Muscle layer of duodenum (tissue), 2 donors: Measurements from ENCODE around the gene LUC7L.

Source experiments
- H3K27ac ChIP-seq: one replicate; pipeline ENCODE4 v1.7.0; 2013; ENCODE audit warnings: mild to moderate bottlenecking, low read length
- H3K27me3 ChIP-seq: one replicate; pipeline ENCODE4 v1.7.0; 2013; ENCODE audit warnings: low read depth, mild to moderate bottlenecking, control low read depth, low read length
- H3K36me3 ChIP-seq, 2 donors: one replicate each; pipeline ENCODE4 v1.7.0; 2013; ENCODE audit warnings: low read length in 2 of 2, control low read depth in 1 of 2, mild to moderate bottlenecking in 1 of 2; ENCODE audit not compliant: insufficient read depth in 2 of 2, control insufficient read depth in 1 of 2
- H3K4me1 ChIP-seq, 2 donors: one replicate each; pipeline ENCODE4 v1.7.0; 2013; ENCODE audit warnings: low read length in 2 of 2, mild to moderate bottlenecking in 2 of 2, control low read depth in 1 of 2, moderate library complexity in 1 of 2; ENCODE audit not compliant: insufficient read depth in 2 of 2, control insufficient read depth in 1 of 2
- H3K4me3 ChIP-seq, 2 donors: one replicate each; pipeline ENCODE4 v1.7.0; 2013; ENCODE audit warnings: low read length in 2 of 2, low read depth in 1 of 2, mild to moderate bottlenecking in 1 of 2
- H3K9me3 ChIP-seq, 2 donors: one replicate each; pipeline ENCODE4 v1.7.0; 2013; ENCODE audit warnings: low read length in 2 of 2, control low read depth in 1 of 2, mild to moderate bottlenecking in 1 of 2; ENCODE audit not compliant: control insufficient read depth in 1 of 2
- donor health status: healthy.

The LUC7L gene, protein sequence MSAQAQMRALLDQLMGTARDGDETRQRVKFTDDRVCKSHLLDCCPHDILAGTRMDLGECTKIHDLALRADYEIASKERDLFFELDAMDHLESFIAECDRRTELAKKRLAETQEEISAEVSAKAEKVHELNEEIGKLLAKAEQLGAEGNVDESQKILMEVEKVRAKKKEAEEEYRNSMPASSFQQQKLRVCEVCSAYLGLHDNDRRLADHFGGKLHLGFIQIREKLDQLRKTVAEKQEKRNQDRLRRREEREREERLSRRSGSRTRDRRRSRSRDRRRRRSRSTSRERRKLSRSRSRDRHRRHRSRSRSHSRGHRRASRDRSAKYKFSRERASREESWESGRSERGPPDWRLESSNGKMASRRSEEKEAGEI

DNA sequence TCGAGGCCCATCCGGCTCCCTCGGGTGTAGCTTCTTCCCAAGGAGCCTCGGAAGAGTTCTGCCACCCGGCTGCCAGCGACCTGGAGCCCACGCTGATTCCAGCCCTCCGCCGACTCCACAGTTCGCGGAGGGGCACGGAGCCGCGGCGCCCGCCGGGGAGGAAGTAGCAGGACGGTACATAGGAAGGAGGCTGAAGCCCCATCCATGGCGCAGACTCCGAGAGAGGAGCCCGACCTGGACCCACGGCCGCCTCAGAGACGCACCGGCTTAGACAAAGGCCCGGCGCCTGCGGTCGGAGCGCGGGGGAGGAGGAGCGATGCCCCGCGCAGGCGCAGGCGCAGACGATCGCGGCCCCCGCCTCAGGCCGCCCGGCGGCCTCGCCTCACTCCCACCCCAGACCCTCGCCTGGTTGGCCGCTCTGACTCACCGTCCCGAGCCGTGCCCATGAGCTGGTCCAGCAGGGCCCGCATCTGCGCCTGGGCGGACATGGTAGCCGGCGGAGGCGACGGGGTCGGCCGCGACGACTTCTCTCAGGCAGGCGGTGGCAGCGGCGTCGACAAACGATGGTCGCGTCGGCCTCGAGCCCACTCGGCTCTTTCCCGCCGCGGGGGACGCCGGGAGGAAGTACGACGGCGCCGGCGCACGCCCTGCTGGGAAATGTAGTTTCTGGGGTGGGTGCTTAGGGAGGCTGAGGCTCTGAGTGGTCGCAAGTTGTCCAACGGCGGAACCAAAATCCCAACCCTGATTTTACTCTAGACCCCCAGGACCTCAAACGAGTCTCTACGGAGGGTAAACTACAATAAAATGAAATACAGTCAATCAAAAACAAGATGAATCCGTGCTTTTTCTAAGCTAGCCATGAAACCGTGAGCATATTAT lies at the start of gene LUC7L:
LUC7L (minus strand) TSS at position 598 of the 879 bp plus-strand sequence; CDS start at position 488, 110 bp downstream.
- H3K4me3 ChIP-seq = peak within 1 kb of the TSS; percentile 91 to 95
- peaks cover 23 to 24% of the 10 kb centered on the region in 2 donors for H3K36me3 ChIP-seq
- H3K9me3 ChIP-seq = no peaks in the 10 kb centered on the region
- H3K4me1 ChIP-seq = peaks cover 0 to 18% of the 10 kb centered on the region in 2 donors
- peak within 1 kb of the TSS; percentile 79 for H3K27ac ChIP-seq
- no peaks in the 10 kb centered on the region for H3K27me3 ChIP-seq

- no peaks in the 10 kb centered on the region for H3K27me3 ChIP-seq
- no peak overlapping the region for H3K4me3 ChIP-seq
- no peak overlapping the region for H3K27ac ChIP-seq
- H3K9me3 ChIP-seq = no peaks in the 10 kb centered on the region
- H3K4me1 ChIP-seq = peaks cover 0 to 30% of the 10 kb centered on the region in 2 donors
- H3K36me3 ChIP-seq = no peaks in the 10 kb centered on the region
These were observed 49.7 kb upstream of the LUC7L start for GRCh38 chr16:278863-279366.

DNA sequence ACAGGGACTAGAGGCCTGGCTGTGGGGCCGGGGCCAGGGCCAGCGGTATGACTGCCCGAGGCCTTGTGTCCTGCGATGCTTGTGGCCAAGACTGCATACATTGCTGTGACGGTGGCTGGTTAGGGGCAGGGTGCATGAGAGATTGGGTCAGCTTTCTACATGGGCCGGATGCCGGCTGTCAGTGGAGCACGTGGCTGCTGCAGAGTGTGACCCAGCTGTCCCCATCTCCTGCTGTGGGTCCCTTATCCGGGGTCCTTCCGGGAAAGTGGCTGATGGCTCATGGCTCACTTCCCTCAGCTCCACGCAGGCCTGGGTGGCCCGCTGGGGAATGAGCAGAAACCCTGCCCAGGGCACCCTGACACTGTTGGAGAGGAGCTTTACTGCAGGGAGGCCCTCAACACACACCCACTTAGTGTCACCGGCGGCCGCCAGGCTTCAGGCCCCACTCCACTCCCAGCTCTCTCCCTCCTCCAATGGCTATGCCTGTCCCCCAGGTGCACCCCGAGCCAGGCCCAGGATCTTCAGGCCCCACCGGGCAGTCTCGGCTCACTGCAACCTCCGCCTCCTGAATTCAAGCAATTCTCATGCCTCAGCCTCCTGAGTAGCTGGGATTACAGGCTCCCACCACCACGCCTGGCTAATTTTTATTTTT lies 47.3 kb upstream of the LUC7L start:
- no peak overlapping the region for H3K27ac ChIP-seq
- H3K9me3 ChIP-seq = no peaks in the 10 kb centered on the region
- H3K4me1 ChIP-seq = peaks cover 0 to 28% of the 10 kb centered on the region in 2 donors
- H3K36me3 ChIP-seq = no peaks in the 10 kb centered on the region
- H3K27me3 ChIP-seq = no peaks in the 10 kb centered on the region
- peak overlapping the region in 1 of 2 donors; percentile 40 for H3K4me3 ChIP-seq

DNA sequence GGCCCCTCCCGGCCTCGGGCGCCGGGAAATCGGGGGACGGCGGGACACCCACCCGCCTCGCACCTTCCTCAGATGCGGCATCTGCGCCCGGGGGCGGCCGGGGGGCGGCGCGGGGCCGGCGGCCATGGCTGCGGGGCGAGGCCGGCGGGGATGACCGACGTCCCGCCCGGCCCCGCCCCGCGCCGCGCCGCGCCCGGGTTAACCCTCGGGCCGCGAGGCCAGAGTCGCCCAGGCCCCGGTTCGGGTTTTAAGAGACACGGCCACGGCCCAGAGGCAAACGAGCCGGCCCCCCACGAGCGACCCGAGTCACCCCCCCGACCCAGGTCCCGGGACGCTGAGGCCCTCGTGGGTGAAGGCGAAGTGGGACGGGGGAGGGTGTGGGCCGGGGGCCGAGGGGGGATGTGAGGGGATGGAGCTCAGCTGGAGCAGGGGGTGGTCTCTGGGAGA lies 46.6 kb upstream of the LUC7L start, which contains the start of gene RGS11:
RGS11 (minus strand) TSS at position 159 of the 447 bp plus-strand sequence; CDS start at position 126, 33 bp downstream.
- H3K9me3 ChIP-seq = no peaks in the 10 kb centered on the region
- no peaks in the 10 kb centered on the region for H3K36me3 ChIP-seq
- no peak within 1 kb of the TSS for H3K27ac ChIP-seq
- H3K27me3 ChIP-seq = no peaks in the 10 kb centered on the region
- peak within 1 kb of the TSS; percentile 21 to 64 for H3K4me3 ChIP-seq
- peaks cover 0 to 21% of the 10 kb centered on the region in 2 donors for H3K4me1 ChIP-seq

DNA sequence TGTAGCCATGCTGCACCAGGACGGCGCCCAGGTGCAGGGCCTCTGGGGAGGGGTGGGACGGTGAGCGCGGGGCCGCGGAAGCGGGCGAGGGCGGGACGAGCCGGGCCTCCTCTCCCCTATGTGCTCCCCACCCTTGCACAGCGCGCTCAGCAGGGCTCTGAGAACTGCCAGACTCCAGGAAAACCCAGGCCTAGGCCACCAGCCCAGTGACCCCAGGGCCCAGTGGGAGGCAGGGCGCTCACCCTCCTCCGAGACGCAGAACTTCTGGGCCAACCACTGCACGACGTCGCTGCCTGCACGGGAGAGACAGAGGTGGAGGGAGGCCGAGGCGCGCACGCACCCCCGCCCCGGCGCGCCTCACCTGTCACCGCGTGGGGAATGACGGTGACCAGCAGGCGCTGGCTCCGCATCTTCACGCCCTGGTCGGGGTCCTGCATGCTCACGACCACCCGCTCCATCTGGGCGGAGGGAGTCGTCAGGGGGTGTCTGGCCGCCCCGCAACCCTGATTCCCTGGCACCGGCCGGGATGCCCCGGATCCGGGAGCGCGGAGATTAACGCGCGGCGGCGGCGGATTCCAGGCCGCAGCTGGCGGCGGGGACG lies 45.9 kb upstream of the LUC7L start:
- Histone ChIP-seq H3K27me3 (no peaks in the 10 kb centered on the region), H3K36me3 (no peaks in the 10 kb centered on the region), H3K4me1 (peaks cover 0 to 18% of the 10 kb centered on the region in 2 donors), H3K27ac (no peak overlapping the region), H3K9me3 (no peaks in the 10 kb centered on the region), H3K4me3 (peak overlapping the region; percentile 21 to 64)

- H3K4me3 ChIP-seq = no peak overlapping the region
- no peaks in the 10 kb centered on the region for H3K9me3 ChIP-seq
- peaks cover 0 to 15% of the 10 kb centered on the region in 2 donors for H3K4me1 ChIP-seq
- H3K27me3 ChIP-seq = no peaks in the 10 kb centered on the region
- no peaks in the 10 kb centered on the region for H3K36me3 ChIP-seq
- no peak overlapping the region for H3K27ac ChIP-seq
These were observed 44.5 kb upstream of the LUC7L start for GRCh38 chr16:273547-274421.

- Histone ChIP-seq H3K27me3 (no peaks in the 10 kb centered on the region), H3K27ac (no peak overlapping the region), H3K36me3 (no peaks in the 10 kb centered on the region), H3K4me3 (no peak overlapping the region), H3K4me1 (peaks cover 0 to 15% of the 10 kb centered on the region in 2 donors), H3K9me3 (no peaks in the 10 kb centered on the region)
These were observed 43.6 kb upstream of the LUC7L start for GRCh38 chr16:272633-273546.

GRCh38 chr16:270381-271255 lies 41.4 kb upstream of the LUC7L start:
- Histone ChIP-seq H3K36me3 (no peaks in the 10 kb centered on the region), H3K27ac (no peak overlapping the region), H3K27me3 (no peaks in the 10 kb centered on the region), H3K4me1 (peaks cover 0 to 10% of the 10 kb centered on the region in 2 donors), H3K9me3 (no peaks in the 10 kb centered on the region), H3K4me3 (no peak overlapping the region)
